ENCODE measurements around the gene XPO6. TPM values are rescaled to one million over a fixed set of nuclear protein-coding genes. Genes with fewer than 3 reads are reported as not detected.

The XPO6 gene
- polyA plus RNA-seq, 1 of the 3 experiments (the other 2 are of a cell fraction), result 97.1 TPM

GRCh38 chr16:28183484-28183883, 28.3 kb downstream of the XPO6 start:
- Histone ChIP-seq H2AFZ (ENCODE audit: low read depth) (no peak overlapping the region), H3F3A (replicated peaks; ENCODE audit: insufficient read depth) (peaks cover 18% of the 10 kb centered on the region), H3K4me2 (no peak overlapping the region), H3K9me2 (no peaks in the 10 kb centered on the region), H3K4me1 (ENCODE audit: control insufficient read depth in 1 of 2, insufficient read depth in 2 of 2, low read depth in 1 of 2, low read length in 1 of 2) (peaks cover 8 to 40% of the 10 kb centered on the region in 2 experiments), H3K27me3 (ENCODE audit: insufficient read depth) (no peaks in the 10 kb centered on the region), H3K27ac (ENCODE audit: low read depth in 2 of 2, low read length in 1 of 2) (peak overlapping the region in 1 of 2 experiments; percentile 10; a peak in 1 of 4 replicates), H3K9ac (no peak overlapping the region), H3K9me3 (peaks cover 5% of the 10 kb centered on the region; the same call in 1 of the 2 replicates), H3K79me2 (ENCODE audit: insufficient read depth) (peaks cover 96% of the 10 kb centered on the region), H3K36me3 (replicated peaks in 1 of 2; ENCODE audit: control insufficient read depth in 1 of 2, insufficient read depth in 2 of 2, low read length in 1 of 2) (peaks cover 8 to 13% of the 10 kb centered on the region in 2 experiments), H3K4me3 (ENCODE audit: low read depth in 2 of 2, low read length in 1 of 2) (no peak overlapping the region), H4K20me1 (ENCODE audit: insufficient read depth) (peaks cover 73% of the 10 kb centered on the region)
- no peak for TF ChIP-seq TCF12 (IDR thresholded peaks at IDR 0.05)
- TF ChIP-seq SIN3A (IDR thresholded peaks at IDR 0.05; ENCODE audit: borderline replicate concordance, low read depth, low read length), result no peak
- TF ChIP-seq ELF1 (IDR thresholded peaks at IDR 0.05), result no peak
- no peak for TF ChIP-seq FOXJ3 (CRISPR knock-in tag; IDR thresholded peaks at IDR 0.05)
- TF ChIP-seq, protein P1, sequence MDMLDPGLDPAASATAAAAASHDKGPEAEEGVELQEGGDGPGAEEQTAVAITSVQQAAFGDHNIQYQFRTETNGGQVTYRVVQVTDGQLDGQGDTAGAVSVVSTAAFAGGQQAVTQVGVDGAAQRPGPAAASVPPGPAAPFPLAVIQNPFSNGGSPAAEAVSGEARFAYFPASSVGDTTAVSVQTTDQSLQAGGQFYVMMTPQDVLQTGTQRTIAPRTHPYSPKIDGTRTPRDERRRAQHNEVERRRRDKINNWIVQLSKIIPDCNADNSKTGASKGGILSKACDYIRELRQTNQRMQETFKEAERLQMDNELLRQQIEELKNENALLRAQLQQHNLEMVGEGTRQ (IDR thresholded peaks at IDR 0.05; ENCODE audit: borderline replicate concordance, low read depth, low read length), result no peak
- no peak for TF ChIP-seq SMC3 (IDR thresholded peaks at IDR 0.05; ENCODE audit: low read depth, low read length)
- TF ChIP-seq RXRA (IDR thresholded peaks at IDR 0.05; ENCODE audit: borderline replicate concordance, low read depth), result no peak
- ChIA-PET POLR2A (interaction anchor here (0.6 kb wide), 1 partner anchor 853 kb away, joined by 3 read pairs; no protein-coding TSS in a partner anchor), CTCF (interaction anchor here (0.8 to 1.7 kb wide), 2 partner anchors 28 to 33 kb away, joined by 3 to 4 read pairs; no protein-coding TSS in a partner anchor)
- DNase-seq, result no peak
- WGBS (ENCODE audit: low lambda C conversion rate), result 100% methylated on average over 3 of the region's 3 CpGs

GRCh38 chr16:28182801-28183200, 29.0 kb downstream of the XPO6 start:
- ChIA-PET CTCF (no interaction called here), POLR2A (no interaction called here)
- H3K9me2 ChIP-seq, result no peaks in the 10 kb centered on the region
- H3K36me3 ChIP-seq (replicated peaks in 1 of 2; ENCODE audit: control insufficient read depth in 1 of 2, insufficient read depth in 2 of 2, low read length in 1 of 2), result peaks cover 9 to 13% of the 10 kb centered on the region in 2 experiments
- peaks cover 8 to 35% of the 10 kb centered on the region in 2 experiments for H3K4me1 ChIP-seq (ENCODE audit: control insufficient read depth in 1 of 2, insufficient read depth in 2 of 2, low read depth in 1 of 2, low read length in 1 of 2)
- no peak overlapping the region for H3K4me2 ChIP-seq
- H3K79me2 ChIP-seq (ENCODE audit: insufficient read depth), result peaks cover 96% of the 10 kb centered on the region
- H2AFZ ChIP-seq (ENCODE audit: low read depth), result no peak overlapping the region
- H3K27me3 ChIP-seq (ENCODE audit: insufficient read depth), result no peaks in the 10 kb centered on the region
- WGBS (ENCODE audit: low lambda C conversion rate), result 94% methylated on average over 3 of the region's 3 CpGs
- H3F3A ChIP-seq (replicated peaks; ENCODE audit: insufficient read depth), result peaks cover 18% of the 10 kb centered on the region
- peaks cover 69% of the 10 kb centered on the region for H4K20me1 ChIP-seq (ENCODE audit: insufficient read depth)
- H3K9me3 ChIP-seq, result peaks cover 5% of the 10 kb centered on the region; the same call in 1 of the 2 replicates
- H3K9ac ChIP-seq, result no peak overlapping the region
- no peak for DNase-seq
- no peak overlapping the region for H3K4me3 ChIP-seq (ENCODE audit: low read depth in 2 of 2, low read length in 1 of 2)
- TF ChIP-seq FOSL2 (IDR thresholded peaks at IDR 0.05; ENCODE audit: borderline replicate concordance, low read depth) (no peak), MEF2A (IDR thresholded peaks at IDR 0.05; ENCODE audit: borderline replicate concordance, low read depth) (no peak), NFIC (IDR thresholded peaks at IDR 0.05; ENCODE audit: borderline replicate concordance) (no peak), EZH2phosphoT487 (IDR thresholded peaks at IDR 0.05; ENCODE audit: borderline replicate concordance, low read depth) (no peak), FOXM1 (IDR thresholded peaks at IDR 0.05; ENCODE audit: low read depth) (no peak), CHD2 (IDR thresholded peaks at IDR 0.05; ENCODE audit: low read length, partially characterized antibody) (no peak)
- H3K27ac ChIP-seq (ENCODE audit: low read depth in 2 of 2, low read length in 1 of 2), result peak overlapping the region in 1 of 2 experiments; percentile 68; a peak in 1 of 4 replicates
